Neutrophil (primary cell): ENCODE results near the gene MALRD1.
"Not testable (repeated sequence)": the region's sequence is repeated elsewhere in the genome, so short reads cannot be mapped to it uniquely, and the experiment has no call there.

Experiments used
- H3K27ac ChIP-seq: fragments of 200-600 bp; sonication (generic); 2 replicates; pipeline ENCODE4 v1.5.1; 2016; ENCODE audit warnings: mild to moderate bottlenecking, moderate library complexity
- H3K27me3 ChIP-seq: fragments of 200-600 bp; sonication (generic); 2 replicates; pipeline ENCODE4 v1.6.0; 2016; ENCODE audit warnings: mild to moderate bottlenecking
- H3K36me3 ChIP-seq: fragments of 200-600 bp; sonication (generic); 2 replicates; pipeline ENCODE4 v1.5.1; 2017
- H3K4me1 ChIP-seq, 2 experiments: fragments of 200-600 bp in 1 of 2; sonication (generic) in 1 of 2; 1 replicate in 1 of 2; 2 replicates in 1 of 2; pipeline versions ENCODE4 v1.5.1 to v1.6.1; 2013 to 2016; ENCODE audit warnings: low read depth in 1 of 2, low read length in 1 of 2, mild to moderate bottlenecking in 1 of 2, moderate library complexity in 1 of 2; ENCODE audit not compliant: control insufficient read depth in 1 of 2, insufficient read depth in 1 of 2
- H3K4me3 ChIP-seq, 2 experiments: fragments of 200-600 bp in 1 of 2; sonication (generic) in 1 of 2; 1 replicate in 1 of 2; 2 replicates in 1 of 2; pipeline ENCODE4 v1.5.1; 2013 to 2016; ENCODE audit warnings: low read depth in 1 of 2, low read length in 1 of 2, mild to moderate bottlenecking in 1 of 2, moderate library complexity in 1 of 2
- H3K9me3 ChIP-seq: fragments of 200-600 bp; sonication (generic); 2 replicates; pipeline ENCODE4 v1.5.1; 2016
- CTCF ChIP-seq: fragments of 200-600 bp; sonication (generic); IDR thresholded peaks from 2 replicates; pipeline ENCODE4 v1.5.1; 2016; ENCODE audit warnings: antibody characterized with exemption

Gene MALRD1

GRCh38 chr10:19750972-19751371 lies 702.4 kb downstream of the MALRD1 start:
- Histone ChIP-seq H3K9me3 (no peaks in the 10 kb centered on the region), H3K36me3 (no peaks in the 10 kb centered on the region), H3K27ac (no peak overlapping the region), H3K4me3 (no peak overlapping the region), H3K27me3 (no peaks in the 10 kb centered on the region), H3K4me1 (no peaks in the 10 kb centered on the region)
- TF ChIP-seq CTCF, result no peak

DNA sequence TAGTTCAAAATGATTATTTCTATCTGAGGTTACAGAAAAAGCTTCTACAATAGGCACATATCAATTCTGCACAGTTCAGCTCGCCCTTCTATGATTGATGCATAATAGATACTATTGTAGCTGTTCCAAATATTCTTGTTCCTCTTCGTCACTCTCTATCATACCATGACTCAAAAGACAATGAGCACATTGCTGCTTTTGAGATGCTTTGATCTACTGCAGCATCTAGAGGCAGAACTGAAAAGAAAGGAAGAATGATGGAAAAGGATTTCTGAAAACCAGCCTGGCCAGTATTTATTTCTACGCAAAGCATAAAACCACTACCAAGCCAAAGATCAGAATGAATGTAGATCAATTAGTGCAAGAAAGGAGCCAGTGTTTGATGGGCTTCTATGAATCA lies 708.3 kb downstream of the MALRD1 start:
- H3K4me1 ChIP-seq, result no peaks in the 10 kb centered on the region
- H3K27me3 ChIP-seq, result no peaks in the 10 kb centered on the region
- no peak for TF ChIP-seq CTCF
- no peak overlapping the region for H3K27ac ChIP-seq
- no peaks in the 10 kb centered on the region for H3K36me3 ChIP-seq
- H3K4me3 ChIP-seq, result no peak overlapping the region
- no peaks in the 10 kb centered on the region for H3K9me3 ChIP-seq

GRCh38 chr10:19762026-19762425 lies 713.4 kb downstream of the MALRD1 start:
- Histone ChIP-seq H3K36me3 (no peaks in the 10 kb centered on the region), H3K27me3 (no peaks in the 10 kb centered on the region), H3K9me3 (no peaks in the 10 kb centered on the region), H3K27ac (no peak overlapping the region), H3K4me3 (no peak overlapping the region), H3K4me1 (no peaks in the 10 kb centered on the region)
- no peak for TF ChIP-seq CTCF

DNA sequence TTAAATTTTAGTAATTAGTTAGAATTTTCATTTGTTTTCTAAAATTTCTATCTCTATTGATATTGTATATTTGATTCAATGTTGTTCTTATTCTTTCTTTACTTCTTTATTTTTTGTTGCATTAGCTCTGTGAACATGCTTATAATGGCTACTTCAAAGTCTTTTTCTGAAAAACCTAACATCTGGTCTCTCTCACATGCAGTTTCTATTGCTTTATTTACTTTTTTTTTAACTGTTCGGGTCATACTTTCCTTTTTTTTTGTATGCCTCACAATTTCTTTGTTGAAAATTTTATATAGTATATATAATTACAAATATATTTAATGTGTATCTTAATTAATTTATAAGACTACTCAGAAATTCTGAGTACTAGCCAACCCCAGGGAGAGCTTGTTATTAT lies 715.5 kb downstream of the MALRD1 start:
- H3K27me3 ChIP-seq, result no peaks in the 10 kb centered on the region
- TF ChIP-seq CTCF, result no peak
- no peak overlapping the region for H3K4me3 ChIP-seq
- no peak overlapping the region for H3K27ac ChIP-seq
- H3K4me1 ChIP-seq, result no peaks in the 10 kb centered on the region
- H3K36me3 ChIP-seq, result no peaks in the 10 kb centered on the region
- no peaks in the 10 kb centered on the region for H3K9me3 ChIP-seq

- no peaks in the 10 kb centered on the region for H3K4me1 ChIP-seq
- H3K9me3 ChIP-seq, result no peaks in the 10 kb centered on the region
- H3K36me3 ChIP-seq, result no peaks in the 10 kb centered on the region
- TF ChIP-seq CTCF, result no peak
- H3K4me3 ChIP-seq, result no peak overlapping the region
- no peak overlapping the region for H3K27ac ChIP-seq
- H3K27me3 ChIP-seq, result no peaks in the 10 kb centered on the region
These were observed 719.3 kb downstream of the MALRD1 start for GRCh38 chr10:19767876-19768275.

DNA sequence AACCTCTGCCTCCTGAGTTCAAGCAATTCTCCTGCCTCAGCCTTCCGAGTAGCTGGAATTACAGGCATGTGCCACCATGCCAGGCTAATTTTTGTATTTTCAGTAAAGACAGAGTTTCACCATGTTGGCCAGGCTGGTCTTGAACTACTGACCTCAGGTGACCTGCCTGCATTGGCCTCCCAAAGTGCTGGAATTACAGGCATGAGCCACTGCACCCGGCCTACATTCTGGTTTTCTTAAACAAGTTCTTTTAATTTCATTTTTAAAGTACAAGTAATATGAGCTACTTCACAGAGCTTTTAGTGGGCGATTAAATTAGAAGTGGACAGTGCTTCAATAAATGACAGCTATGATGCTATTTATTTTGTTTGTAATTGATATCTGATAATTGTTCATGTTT lies 721.2 kb downstream of the MALRD1 start:
- not testable (repeated sequence) for H3K27ac ChIP-seq, H3K36me3 ChIP-seq, H3K9me3 ChIP-seq, H3K4me3 ChIP-seq, H3K4me1 ChIP-seq, H3K27me3 ChIP-seq
